Mesenchymal stem cell (in vitro differentiated cells and primary cell): ENCODE results near the gene ZBTB5.

Experiments used
- DNase-seq: peaks from one replicate; pipeline ENCODE4 v3.0.0-alpha.2; 2013
- H2AFZ ChIP-seq: one replicate; pipeline ENCODE4 v1.6.1; 2013; ENCODE audit warnings: low read depth, mild to moderate bottlenecking, control low read depth, inconsistent platforms, low read length, moderate library complexity
- H2AK5ac ChIP-seq: 2 replicates; pipeline ENCODE4 v1.6.1; 2013; ENCODE audit warnings: low read length, moderate library complexity, mild to moderate bottlenecking, inconsistent platforms; ENCODE audit not compliant: severe bottlenecking
- H2BK120ac ChIP-seq: one replicate; pipeline ENCODE4 v1.6.1; 2013; ENCODE audit warnings: low read depth, mild to moderate bottlenecking, inconsistent platforms, low read length, moderate library complexity
- H2BK12ac ChIP-seq, 2 experiments: one replicate each; pipeline ENCODE4 v1.6.1; 2013; ENCODE audit warnings: inconsistent platforms in 2 of 2, low read length in 2 of 2, mild to moderate bottlenecking in 2 of 2, moderate library complexity in 2 of 2, control low read depth in 1 of 2
- H2BK15ac ChIP-seq: one replicate; pipeline ENCODE4 v1.6.1; 2013; ENCODE audit warnings: mild to moderate bottlenecking, low read depth, inconsistent platforms; ENCODE audit not compliant: poor library complexity, severe bottlenecking
- H2BK5ac ChIP-seq: 2 replicates; pipeline ENCODE4 v1.6.1; 2013; ENCODE audit warnings: low read depth, mild to moderate bottlenecking, low read length, control low read depth, inconsistent platforms; ENCODE audit not compliant: poor library complexity, severe bottlenecking
- H3K14ac ChIP-seq, 2 experiments: one replicate each; pipeline ENCODE4 v1.6.1; 2013; ENCODE audit warnings: inconsistent platforms in 2 of 2, low read length in 2 of 2, control low read depth in 1 of 2, mild to moderate bottlenecking in 1 of 2, moderate library complexity in 1 of 2
- H3K18ac ChIP-seq, 2 experiments: one replicate each; pipeline ENCODE4 v1.6.1; 2013; ENCODE audit warnings: inconsistent platforms in 2 of 2, low read length in 2 of 2, control low read depth in 1 of 2, low read depth in 1 of 2, mild to moderate bottlenecking in 1 of 2
- H3K23ac ChIP-seq, 2 experiments: one replicate each; pipeline ENCODE4 v1.6.1; 2013; ENCODE audit warnings: inconsistent platforms in 2 of 2, low read length in 2 of 2, mild to moderate bottlenecking in 2 of 2, moderate library complexity in 2 of 2, control low read depth in 1 of 2
- H3K27ac ChIP-seq: 2 replicates; pipeline ENCODE4 v1.5.1; 2013; ENCODE audit warnings: mild to moderate bottlenecking, moderate library complexity, low read length, control low read depth, inconsistent platforms; ENCODE audit not compliant: poor library complexity, severe bottlenecking
- H3K27me3 ChIP-seq, 2 experiments: 2 replicates each; pipeline versions ENCODE4 v1.6.1 to v1.7.0; 2013; ENCODE audit warnings: low read length in 2 of 2, mild to moderate bottlenecking in 2 of 2, moderate library complexity in 2 of 2, control low read depth in 1 of 2, inconsistent platforms in 1 of 2; ENCODE audit not compliant: control insufficient read depth in 1 of 2, insufficient read depth in 1 of 2
- H3K36me3 ChIP-seq, 2 experiments: 2 replicates each; pipeline versions ENCODE4 v1.6.1 to v1.7.0; 2013; ENCODE audit warnings: low read length in 2 of 2, control low read depth in 1 of 2, inconsistent platforms in 1 of 2, low read depth in 1 of 2, mild to moderate bottlenecking in 1 of 2; ENCODE audit not compliant: insufficient read depth in 2 of 2, control insufficient read depth in 1 of 2
- H3K4ac ChIP-seq, 2 experiments: one replicate each; pipeline ENCODE4 v1.6.1; 2013; ENCODE audit warnings: inconsistent platforms in 2 of 2, low read length in 2 of 2, mild to moderate bottlenecking in 2 of 2, moderate library complexity in 2 of 2, control low read depth in 1 of 2, low read depth in 1 of 2
- H3K4me1 ChIP-seq: 2 replicates; pipeline ENCODE4 v1.6.1; 2013; ENCODE audit warnings: low read depth, low read length, control low read depth; ENCODE audit not compliant: control insufficient read depth, insufficient read depth
- H3K4me2 ChIP-seq: 2 replicates; pipeline ENCODE4 v1.6.1; 2013; ENCODE audit warnings: low read length, mild to moderate bottlenecking, inconsistent platforms; ENCODE audit not compliant: poor library complexity, severe bottlenecking
- H3K4me3 ChIP-seq, 2 experiments: 2 replicates each; pipeline versions ENCODE4 v1.5.1 to v1.7.0; 2013; ENCODE audit warnings: low read length in 2 of 2, mild to moderate bottlenecking in 2 of 2, control low read depth in 1 of 2, low read depth in 1 of 2; ENCODE audit not compliant: insufficient read depth in 1 of 2
- H3K79me1 ChIP-seq: replicated peaks from 2 replicates; pipeline ENCODE4 v1.6.1; 2013; ENCODE audit warnings: mild to moderate bottlenecking, control low read depth, low read length, inconsistent platforms; ENCODE audit not compliant: poor library complexity, severe bottlenecking
- H3K9ac ChIP-seq: 2 replicates; pipeline ENCODE4 v1.7.0; 2013; ENCODE audit warnings: mild to moderate bottlenecking, low read length, moderate library complexity
- H3K9me3 ChIP-seq: 2 replicates; pipeline ENCODE4 v1.7.0; 2013; ENCODE audit warnings: mild to moderate bottlenecking, low read length; ENCODE audit not compliant: control insufficient read depth
- H4K8ac ChIP-seq: one replicate; pipeline ENCODE4 v1.6.1; 2013; ENCODE audit warnings: inconsistent platforms, mild to moderate bottlenecking, low read length, moderate library complexity
- H4K91ac ChIP-seq: one replicate; pipeline ENCODE4 v1.6.1; 2013; ENCODE audit warnings: mild to moderate bottlenecking, low read length, inconsistent platforms
- WGBS: methylation state at CpG from one replicate; pipeline ENCODE4 v1.1.7; 2013; ENCODE audit warnings: mixed read lengths; 5-methylcytosine and 5-hydroxymethylcytosine counted together

ZBTB5 gene

GRCh38 chr9:37449862-37450632, 15.2 kb downstream of the ZBTB5 start:
- no peaks in the 10 kb centered on the region for H3K9me3 ChIP-seq
- H3K18ac ChIP-seq, result no peak overlapping the region
- H3K9ac ChIP-seq, result no peak overlapping the region
- H2AK5ac ChIP-seq, result no peak overlapping the region
- no peak overlapping the region for H2BK120ac ChIP-seq
- no peak overlapping the region for H3K4ac ChIP-seq
- DNase-seq, result no peak
- no peak overlapping the region for H4K8ac ChIP-seq
- no peak overlapping the region for H3K14ac ChIP-seq
- no peak overlapping the region for H2BK15ac ChIP-seq
- no peak overlapping the region for H3K4me2 ChIP-seq
- H3K36me3 ChIP-seq, result peaks cover 1 to 25% of the 10 kb centered on the region in 2 experiments
- H4K91ac ChIP-seq, result no peak overlapping the region
- H3K27ac ChIP-seq, result no peak overlapping the region
- no peak overlapping the region for H3K4me3 ChIP-seq
- WGBS, result 89% methylated on average over 11 of the region's 12 CpGs
- peaks cover 2% of the 10 kb centered on the region for H3K4me1 ChIP-seq
- H3K23ac ChIP-seq, result no peak overlapping the region
- peaks cover 29% of the 10 kb centered on the region for H3K79me1 ChIP-seq
- H2AFZ ChIP-seq, result no peak overlapping the region
- no peak overlapping the region for H2BK5ac ChIP-seq
- H2BK12ac ChIP-seq, result no peak overlapping the region
- no peaks in the 10 kb centered on the region for H3K27me3 ChIP-seq

GRCh38 chr9:37447111-37447510, 18.1 kb downstream of the ZBTB5 start:
- Histone ChIP-seq H3K4ac (no peak overlapping the region), H3K36me3 (peaks cover 5 to 35% of the 10 kb centered on the region in 2 experiments), H3K27ac (no peak overlapping the region), H3K79me1 (peaks cover 29% of the 10 kb centered on the region), H2AK5ac (no peak overlapping the region), H3K27me3 (no peaks in the 10 kb centered on the region), H2AFZ (no peak overlapping the region), H4K91ac (no peak overlapping the region), H2BK120ac (no peak overlapping the region), H3K9me3 (no peaks in the 10 kb centered on the region), H2BK12ac (no peak overlapping the region), H3K14ac (no peak overlapping the region), H2BK5ac (no peak overlapping the region), H3K18ac (no peak overlapping the region), H3K23ac (no peak overlapping the region), H3K4me3 (no peak overlapping the region), H3K4me2 (no peak overlapping the region), H4K8ac (no peak overlapping the region), H3K9ac (no peak overlapping the region), H2BK15ac (no peak overlapping the region), H3K4me1 (peaks cover 5% of the 10 kb centered on the region)
- no peak for DNase-seq

GRCh38 chr9:37446401-37446800, 18.8 kb downstream of the ZBTB5 start:
- Histone ChIP-seq H3K23ac (no peak overlapping the region), H3K9ac (no peak overlapping the region), H2BK15ac (no peak overlapping the region), H2BK12ac (no peak overlapping the region), H3K79me1 (peaks cover 33% of the 10 kb centered on the region), H3K18ac (no peak overlapping the region), H2BK5ac (no peak overlapping the region), H3K14ac (no peak overlapping the region), H3K4me3 (no peak overlapping the region), H3K4me2 (no peak overlapping the region), H3K27me3 (no peaks in the 10 kb centered on the region), H4K91ac (no peak overlapping the region), H3K36me3 (peaks cover 12 to 42% of the 10 kb centered on the region in 2 experiments), H2BK120ac (no peak overlapping the region), H3K27ac (no peak overlapping the region), H2AFZ (no peak overlapping the region), H2AK5ac (no peak overlapping the region), H3K9me3 (no peaks in the 10 kb centered on the region), H4K8ac (no peak overlapping the region), H3K4me1 (peaks cover 5% of the 10 kb centered on the region), H3K4ac (no peak overlapping the region)
- DNase-seq, result no peak
- WGBS, result 92% methylated on average over 2 of the region's 4 CpGs

GRCh38 chr9:37445832-37446231, 19.4 kb downstream of the ZBTB5 start:
- H3K4me2 ChIP-seq, result no peak overlapping the region
- H3K14ac ChIP-seq, result no peak overlapping the region
- H3K9ac ChIP-seq, result no peak overlapping the region
- no peak overlapping the region for H3K4ac ChIP-seq
- H2BK120ac ChIP-seq, result no peak overlapping the region
- H2BK5ac ChIP-seq, result no peak overlapping the region
- H3K79me1 ChIP-seq, result peaks cover 35% of the 10 kb centered on the region
- no peak overlapping the region for H2AK5ac ChIP-seq
- H3K9me3 ChIP-seq, result no peaks in the 10 kb centered on the region
- H3K27ac ChIP-seq, result no peak overlapping the region
- H3K18ac ChIP-seq, result no peak overlapping the region
- peaks cover 17 to 47% of the 10 kb centered on the region in 2 experiments for H3K36me3 ChIP-seq
- 95% methylated on average over 2 of the region's 6 CpGs for WGBS
- no peak overlapping the region for H4K91ac ChIP-seq
- H3K4me1 ChIP-seq, result peaks cover 5% of the 10 kb centered on the region
- H2BK12ac ChIP-seq, result no peak overlapping the region
- no peak overlapping the region for H4K8ac ChIP-seq
- no peak overlapping the region for H3K4me3 ChIP-seq
- no peak overlapping the region for H2BK15ac ChIP-seq
- H3K27me3 ChIP-seq, result no peaks in the 10 kb centered on the region
- no peak for DNase-seq
- no peak overlapping the region for H2AFZ ChIP-seq
- no peak overlapping the region for H3K23ac ChIP-seq
